CD14-positive monocyte (primary cell): Measurements from ENCODE around the gene PLCD1. TPM values are rescaled to one million over a fixed set of nuclear protein-coding genes. Genes with fewer than 3 reads are reported as not detected.
A peak's percentile ranks its signal among the peaks of the same experiment; 100 is the strongest.

Experiments used
- DNase-seq, 3 donors: peaks; one replicate each; pipeline ENCODE4 v3.0.0-alpha.2; 2011 to 2022
- H2AFZ ChIP-seq: 2 replicates; pipeline ENCODE4 v1.6.0; 2012; ENCODE audit warnings: mild to moderate bottlenecking, low read depth, low read length, inconsistent platforms; ENCODE audit not compliant: insufficient read depth, poor library complexity, severe bottlenecking
- H3K27ac ChIP-seq, 2 donors: 1 replicate in 1 of 2; 2 replicates in 1 of 2; pipeline ENCODE4 v1.5.1; 2012 to 2013; ENCODE audit warnings: low read length in 2 of 2, control low read depth in 1 of 2, inconsistent platforms in 1 of 2, low read depth in 1 of 2, mild to moderate bottlenecking in 1 of 2
- H3K27me3 ChIP-seq, 2 donors: one replicate each; pipeline versions ENCODE4 v1.6.0 to v1.6.1; 2011 to 2013; ENCODE audit warnings: low read length in 2 of 2; ENCODE audit not compliant: control insufficient read depth in 2 of 2, insufficient read depth in 2 of 2
- H3K36me3 ChIP-seq, 2 donors: replicated peaks in 1 of 2; 1 replicate in 1 of 2; 2 replicates in 1 of 2; pipeline versions ENCODE4 v1.5.1 to v1.6.1; 2012 to 2013; ENCODE audit warnings: low read length in 2 of 2, control low read depth in 1 of 2, inconsistent platforms in 1 of 2, mild to moderate bottlenecking in 1 of 2; ENCODE audit not compliant: insufficient read depth in 2 of 2, control insufficient read depth in 1 of 2
- H3K4me1 ChIP-seq, 2 donors: 1 replicate in 1 of 2; 2 replicates in 1 of 2; pipeline versions ENCODE4 v1.5.1 to v1.6.1; 2012 to 2013; ENCODE audit warnings: low read length in 2 of 2, control low read depth in 1 of 2, inconsistent platforms in 1 of 2, mild to moderate bottlenecking in 1 of 2, moderate library complexity in 1 of 2; ENCODE audit not compliant: insufficient read depth in 2 of 2, control insufficient read depth in 1 of 2
- H3K4me2 ChIP-seq: replicated peaks from 2 replicates; pipeline ENCODE3; 2012; ENCODE audit warnings: low read length, moderate library complexity, mild to moderate bottlenecking; ENCODE audit not compliant: poor library complexity, severe bottlenecking; ENCODE audit errors: extremely low read depth
- H3K4me3 ChIP-seq, 3 experiments: fragments of 200-600 bp in 1 of 3; sonication (generic) in 1 of 3; replicated peaks in 1 of 3; 1 replicate in 2 of 3; 2 replicates in 1 of 3; pipeline ENCODE4 v1.5.1; 2011 to 2013; ENCODE audit warnings: low read length in 3 of 3, mild to moderate bottlenecking in 3 of 3, control low read depth in 2 of 3, low read depth in 2 of 3, inconsistent platforms in 1 of 3, moderate library complexity in 1 of 3
- H3K79me2 ChIP-seq: 2 replicates; pipeline ENCODE4 v1.6.0; 2012; ENCODE audit warnings: mild to moderate bottlenecking, control low read depth, inconsistent platforms, low read length, moderate library complexity; ENCODE audit not compliant: insufficient read depth
- H3K9ac ChIP-seq: 2 replicates; pipeline ENCODE4 v1.6.0; 2017; ENCODE audit warnings: low read length, mild to moderate bottlenecking; ENCODE audit not compliant: insufficient read depth, poor library complexity, severe bottlenecking
- H3K9me3 ChIP-seq, 2 donors: replicated peaks in 1 of 2; 1 replicate in 1 of 2; 2 replicates in 1 of 2; pipeline versions ENCODE4 v1.5.1 to v1.6.1; 2012 to 2013; ENCODE audit warnings: low read length in 2 of 2, control low read depth in 1 of 2; ENCODE audit not compliant: control insufficient read depth in 1 of 2, insufficient read depth in 1 of 2
- H4K20me1 ChIP-seq: 2 replicates; pipeline ENCODE4 v1.6.0; 2012; ENCODE audit warnings: mild to moderate bottlenecking, low read length, control low read depth, moderate library complexity; ENCODE audit not compliant: insufficient read depth
- H3K27ac Mint-ChIP-seq, 7 donors: one replicate each; pipeline ENCODE4 v1.8.0; 2020; ENCODE audit warnings: mild to moderate bottlenecking in 7 of 7, mixed read lengths in 7 of 7, moderate library complexity in 6 of 7, inconsistent platforms in 2 of 7
- H3K27me3 Mint-ChIP-seq, 3 donors: one replicate each; pipeline ENCODE4 v1.8.0; 2021 to 2022; ENCODE audit warnings: low read depth in 3 of 3, mild to moderate bottlenecking in 3 of 3, mixed read lengths in 3 of 3, moderate library complexity in 3 of 3, inconsistent platforms in 1 of 3
- H3K36me3 Mint-ChIP-seq, 2 donors: one replicate each; pipeline ENCODE4 v1.8.0; 2020; ENCODE audit warnings: mixed read lengths in 2 of 2, inconsistent platforms in 1 of 2, mild to moderate bottlenecking in 1 of 2
- H3K4me1 Mint-ChIP-seq: one replicate; pipeline ENCODE4 v1.8.0; 2020; ENCODE audit warnings: mild to moderate bottlenecking, mixed read lengths
- H3K4me3 Mint-ChIP-seq, 2 donors: one replicate each; pipeline ENCODE4 v1.8.0; 2020; ENCODE audit warnings: mild to moderate bottlenecking in 2 of 2, mixed read lengths in 2 of 2, moderate library complexity in 1 of 2
- H3K9me3 Mint-ChIP-seq, 7 donors: one replicate each; pipeline ENCODE4 v1.8.0; 2020 to 2022; ENCODE audit warnings: mixed read lengths in 7 of 7, mild to moderate bottlenecking in 6 of 7, moderate library complexity in 6 of 7, inconsistent platforms in 2 of 7
- CTCF ChIP-seq: fragments of 200-600 bp; IDR thresholded peaks from one replicate; pipeline ENCODE4 v1.8.0; 2022; ENCODE audit warnings: antibody characterized with exemption, mild to moderate bottlenecking
- WGBS: methylation state at CpG from one replicate; pipeline ENCODE4 v1.1.5; 2013; ENCODE audit warnings: missing lambda C conversion rate; ENCODE audit not compliant: insufficient coverage; 5-methylcytosine and 5-hydroxymethylcytosine counted together
- intact Hi-C, 2 donors: fragments of 100-400 bp; cut with micrococcal nuclease; formaldehyde crosslinking; loops; one replicate each; pipeline versions ENCODE4 v1.15.0 to v1.15.1; 2023
- polyA plus RNA-seq, 3 donors: library from polyadenylated mRNA; depleted of rRNA in 1 of 3; unstranded in 2 of 3; stranded (reverse) in 1 of 3; fragments of 300-500 nt in 2 of 3; fragments of >200 nt in 1 of 3; fragmentation: Illumina TruSeq in 2 of 3; gene quantifications; 1 replicate in 2 of 3; 2 replicates in 1 of 3; pipeline ENCODE4 v1.2.3, GENCODE V29; 2012 to 2021

Gene PLCD1
- polyA plus RNA-seq, 3 donors: 4.1 to 6.4 (median 6.0) TPM

GRCh38 chr3:37987751-37988179 is 41.7 kb downstream of the PLCD1 start:
- Histone ChIP-seq H3K4me3 (no peak overlapping the region), H3K27ac (peak overlapping the region in 1 of 2 donors; percentile 61), H3K9me3 (no peaks in the 10 kb centered on the region), H3K79me2 (no peaks in the 10 kb centered on the region), H3K9ac (no peak overlapping the region), H3K36me3 (no peaks in the 10 kb centered on the region), H3K4me2 (no peak overlapping the region), H4K20me1 (no peaks in the 10 kb centered on the region), H2AFZ (peak overlapping the region; percentile 59), H3K4me1 (peaks cover 49 to 56% of the 10 kb centered on the region in 2 donors), H3K27me3 (no peaks in the 10 kb centered on the region)
- Mint-ChIP-seq H3K4me3 (peak overlapping the region in 1 of 2 donors; percentile 4), H3K27ac (peak overlapping the region; percentile 70 to 91 (median 81)), H3K4me1 (peaks cover 64% of the 10 kb centered on the region), H3K9me3 (no peaks in the 10 kb centered on the region), H3K36me3 (no peaks in the 10 kb centered on the region), H3K27me3 (peaks cover 2 to 5% (median 2%) of the 10 kb centered on the region in 3 donors)
- peak; percentile 44 to 74 (median 54) for DNase-seq
- 45% methylated on average over 6 of the region's 7 CpGs for WGBS
- intact Hi-C loops: no loop called here
- no peak for TF ChIP-seq CTCF

- TF ChIP-seq CTCF: no peak
- H3K36me3 ChIP-seq: no peaks in the 10 kb centered on the region
- H3K9ac ChIP-seq: no peak overlapping the region
- no peak overlapping the region for H3K4me3 ChIP-seq
- Mint-ChIP-seq H3K36me3 (no peaks in the 10 kb centered on the region), H3K9me3 (no peaks in the 10 kb centered on the region), H3K27me3 (peaks cover 2 to 5% (median 2%) of the 10 kb centered on the region in 3 donors), H3K27ac (peak overlapping the region in 4 of 7 donors; percentile 25 to 81 (median 72)), H3K4me3 (no peak overlapping the region), H3K4me1 (peaks cover 68% of the 10 kb centered on the region)
- no peaks in the 10 kb centered on the region for H4K20me1 ChIP-seq
- peaks cover 50 to 59% of the 10 kb centered on the region in 2 donors for H3K4me1 ChIP-seq
- no peak overlapping the region for H3K4me2 ChIP-seq
- H3K27me3 ChIP-seq: no peaks in the 10 kb centered on the region
- H3K79me2 ChIP-seq: no peaks in the 10 kb centered on the region
- WGBS: 97% methylated on average over 2 of the region's 2 CpGs
- peak overlapping the region in 1 of 2 donors; percentile 61 for H3K27ac ChIP-seq
- no peaks in the 10 kb centered on the region for H3K9me3 ChIP-seq
- intact Hi-C loops: no loop called here
- no peak overlapping the region for H2AFZ ChIP-seq
- DNase-seq: no peak
Measured at GRCh38 chr3:37987315-37987697, 42.1 kb downstream of the PLCD1 start.
